Activated CD8-positive, alpha-beta memory T cell treated with anti-CD3 and anti-CD28 coated beads, Interleukin-2, amount 50 U/mL, for 24 hours (primary cell): Measurements from ENCODE around the gene UBXN1.
"Not testable (repeated sequence)": the region's sequence is repeated elsewhere in the genome, so short reads cannot be mapped to it uniquely, and the experiment has no call there.

Source experiments
- DNase-seq: peaks from one replicate; pipeline ENCODE4 v3.0.0-alpha.2; 2020; ENCODE audit errors: extremely low read depth

UBXN1 gene

GRCh38 chr11:62671608-62672389 is 7.1 kb downstream of the UBXN1 start, which contains the start of the genes LBHD1 and UQCC3:
Gene LBHD1 (minus strand): TSS chr11:62672267. CDS start chr11:62670031, 2,236 bp downstream.
Gene UQCC3 (plus strand): TSS chr11:62671673. CDS start chr11:62671746, 73 bp downstream.
- no peak for DNase-seq

GRCh38 chr11:62671236-62671607 is 7.7 kb downstream of the UBXN1 start:
- DNase-seq, result no peak

- no peak for DNase-seq
Measured at GRCh38 chr11:62669420-62670161, 9.3 kb downstream of the UBXN1 start.

DNA sequence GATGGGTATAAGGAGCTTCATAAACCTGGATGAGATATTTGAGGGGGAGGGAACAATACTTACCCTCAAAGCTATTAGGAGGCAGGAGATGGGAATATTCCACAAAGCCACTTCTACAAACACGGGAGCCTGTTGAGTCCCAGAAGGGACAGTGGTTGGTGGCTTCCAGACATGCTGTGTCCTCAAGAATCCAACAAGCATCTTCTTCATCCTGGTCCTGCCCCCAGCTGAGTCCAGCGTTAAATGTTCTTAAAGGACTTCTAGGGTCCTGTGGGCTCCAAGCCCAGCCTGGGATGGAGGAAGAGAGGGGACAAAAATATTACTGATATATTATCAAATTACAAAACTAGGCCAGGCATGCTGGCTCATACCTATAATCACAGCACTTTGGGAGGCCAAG is 11.4 kb downstream of the UBXN1 start:
- DNase-seq, result no peak

GRCh38 chr11:62666259-62666926 is 12.5 kb downstream of the UBXN1 start:
- DNase-seq, result no peak

GRCh38 chr11:62665599-62666258 is 13.1 kb downstream of the UBXN1 start:
- no peak for DNase-seq

GRCh38 chr11:62665075-62665598 is 13.7 kb downstream of the UBXN1 start, which contains the start of the genes C11orf98 and CSKMT:
Gene C11orf98 (minus strand): TSS chr11:62665210. CDS start chr11:62665169, 41 bp downstream.
Gene CSKMT (plus strand): TSS chr11:62665312. CDS start chr11:62665880, 568 bp downstream.
- peak; percentile 92 for DNase-seq

DNA sequence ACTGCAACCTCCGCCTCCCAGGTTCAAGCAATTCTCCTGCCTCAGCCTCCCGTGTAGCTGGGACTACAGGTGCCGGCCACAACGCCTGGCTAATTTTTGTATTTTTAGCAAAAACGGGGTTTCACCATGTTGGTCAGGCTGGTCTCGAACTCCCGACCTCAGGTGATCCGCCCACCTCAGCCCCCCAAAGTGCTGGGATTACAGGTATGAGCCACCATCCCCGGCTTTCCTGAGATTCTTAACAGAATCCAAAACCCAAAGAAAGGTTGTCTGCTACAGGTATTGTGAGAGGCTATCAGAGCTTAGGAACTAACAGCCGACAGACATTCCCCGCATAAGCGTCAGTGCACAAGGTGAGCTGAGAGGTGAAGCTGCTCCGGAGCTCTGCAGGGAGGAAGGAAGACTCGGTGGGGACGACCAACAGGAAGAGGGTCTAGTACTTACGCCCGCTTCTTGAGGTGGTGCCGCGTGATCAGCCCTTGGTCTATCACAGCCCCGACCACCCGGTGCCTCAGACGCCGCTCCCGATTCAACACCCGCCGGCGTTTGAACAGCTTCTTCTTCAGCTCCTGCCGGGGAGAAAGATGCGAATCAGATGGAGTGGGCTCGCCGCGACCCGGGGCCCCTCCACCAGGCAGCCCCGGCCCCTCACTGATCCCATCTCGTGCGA is 14.3 kb downstream of the UBXN1 start:
- DNase-seq, result no peak

GRCh38 chr11:62656796-62657429 is 22.0 kb downstream of the UBXN1 start:
- DNase-seq, result no peak

GRCh38 chr11:62654297-62654696 is 24.6 kb downstream of the UBXN1 start:
- DNase-seq, result no peak

DNA sequence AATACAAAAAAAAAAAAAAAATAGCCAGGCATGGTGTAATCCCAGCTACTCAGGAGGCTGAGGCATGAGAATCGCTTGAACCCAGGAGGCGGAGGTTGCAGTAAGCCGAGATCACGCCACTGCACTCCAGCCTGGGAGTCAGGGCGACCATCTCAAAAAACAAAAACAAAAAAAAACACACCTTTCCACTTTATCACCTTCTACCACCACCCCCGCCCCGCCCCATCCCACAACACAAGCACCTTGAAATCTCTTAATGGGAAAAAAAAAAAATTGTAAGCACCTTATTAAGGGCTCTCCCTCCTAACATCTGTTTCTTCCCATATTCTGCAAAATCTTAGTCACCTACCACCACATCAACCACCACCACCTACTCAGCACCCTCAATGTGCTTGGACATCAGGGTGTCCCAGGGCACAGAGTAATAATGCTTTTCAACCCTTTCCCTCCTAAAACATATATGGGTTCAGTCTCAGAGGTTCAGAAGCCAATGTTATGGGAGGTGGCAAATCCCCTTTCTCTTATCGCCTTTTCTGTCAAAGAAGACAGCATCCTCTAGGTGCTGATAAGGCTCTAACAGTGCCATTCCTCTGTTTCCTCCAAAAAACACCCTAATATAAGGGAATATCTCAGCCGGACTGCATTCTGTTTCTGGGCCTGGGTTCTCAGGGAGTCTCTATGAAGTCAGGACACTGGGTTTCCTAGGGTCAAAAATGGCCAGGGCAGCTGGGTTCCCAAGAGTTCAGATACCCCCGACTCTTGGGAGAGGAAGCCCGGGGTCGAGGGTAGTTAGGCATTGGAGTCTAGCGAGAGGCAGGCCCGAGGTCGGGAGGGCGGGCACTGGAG is 26.5 kb downstream of the UBXN1 start:
- DNase-seq, result no peak

GRCh38 chr11:62650283-62650682 is 28.6 kb downstream of the UBXN1 start:
- not testable (repeated sequence) for DNase-seq

GRCh38 chr11:62649486-62649885 is 29.4 kb downstream of the UBXN1 start:
- no peak for DNase-seq

- no peak for DNase-seq
Measured at GRCh38 chr11:62648967-62649364, 29.9 kb downstream of the UBXN1 start.

GRCh38 chr11:62648185-62648966 is 30.5 kb downstream of the UBXN1 start:
- no peak for DNase-seq

GRCh38 chr11:62647609-62648005 is 31.3 kb downstream of the UBXN1 start:
- no peak for DNase-seq

DNA sequence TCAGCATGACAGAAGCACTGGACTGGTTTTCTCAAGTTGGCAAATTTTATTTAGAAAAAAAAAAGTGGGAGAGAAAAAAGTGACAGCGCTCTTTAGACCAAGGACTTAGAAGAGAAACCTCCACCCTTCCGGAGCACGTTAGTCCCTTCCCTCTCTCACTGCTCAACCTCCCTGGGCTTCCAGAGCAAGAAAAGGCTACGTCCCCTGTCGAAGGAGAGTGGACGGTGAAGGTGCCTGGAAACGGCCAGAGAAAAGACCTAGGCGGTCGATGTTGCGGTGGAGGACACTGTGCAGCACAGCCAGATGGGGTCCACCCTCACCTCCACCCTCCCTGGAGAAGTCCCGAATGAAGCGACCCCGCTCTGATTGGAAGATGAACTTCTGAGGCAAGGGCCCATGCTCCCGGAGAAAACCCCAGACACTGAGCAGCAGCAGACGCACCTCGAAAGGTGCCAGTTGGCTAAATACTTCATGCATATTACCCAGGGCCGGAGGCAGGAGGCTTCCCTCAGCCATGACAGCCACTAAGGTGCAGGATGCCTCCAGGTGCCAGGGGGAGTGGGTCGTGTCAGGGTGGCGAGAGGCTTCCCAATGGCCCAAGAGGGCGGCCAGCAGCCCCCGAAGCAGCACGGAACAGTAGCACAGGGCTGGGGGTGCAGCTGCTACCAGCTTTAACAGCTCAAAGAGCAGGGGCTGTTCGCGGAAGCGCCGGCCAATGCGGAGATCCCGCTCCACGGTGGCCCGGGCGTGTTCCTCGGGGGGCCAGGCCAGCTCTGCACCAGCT is 31.9 kb downstream of the UBXN1 start:
- DNase-seq, result no peak
